Esophagus muscularis mucosa (tissue), 4 donors: ENCODE measurements around the gene IFT122.

ENCODE experiments used
- CTCF ChIP-seq, 3 experiments: fragments of 200-600 bp in 2 of 3; fragments of 450-650 bp in 1 of 3; sonication (generic) in 2 of 3; IDR thresholded peaks; one replicate each; pipeline ENCODE4 v1.5.1; 2017 to 2019; ENCODE audit warnings: antibody characterized with exemption in 3 of 3, mild to moderate bottlenecking in 2 of 3, moderate library complexity in 1 of 3
- EP300 ChIP-seq: sonication (generic); formaldehyde crosslinking; IDR thresholded peaks from one replicate; pipeline ENCODE4 v1.6.1; 2017; ENCODE audit warnings: antibody characterized with exemption
- POLR2A ChIP-seq: fragments of 450-650 bp; IDR thresholded peaks from one replicate; pipeline ENCODE4 v1.6.1; 2017; ENCODE audit warnings: antibody characterized with exemption, moderate library complexity, mild to moderate bottlenecking, low read depth

- TF ChIP-seq EP300 (no peak), CTCF (IDR thresholded peaks at IDR 0.05) (no peak), POLR2A (no peak)
Observed at GRCh38 chr3:129467932-129468331, 27.9 kb downstream of the IFT122 start.
